ENCODE measurements around the gene SP6.

SP6 gene

DNA sequence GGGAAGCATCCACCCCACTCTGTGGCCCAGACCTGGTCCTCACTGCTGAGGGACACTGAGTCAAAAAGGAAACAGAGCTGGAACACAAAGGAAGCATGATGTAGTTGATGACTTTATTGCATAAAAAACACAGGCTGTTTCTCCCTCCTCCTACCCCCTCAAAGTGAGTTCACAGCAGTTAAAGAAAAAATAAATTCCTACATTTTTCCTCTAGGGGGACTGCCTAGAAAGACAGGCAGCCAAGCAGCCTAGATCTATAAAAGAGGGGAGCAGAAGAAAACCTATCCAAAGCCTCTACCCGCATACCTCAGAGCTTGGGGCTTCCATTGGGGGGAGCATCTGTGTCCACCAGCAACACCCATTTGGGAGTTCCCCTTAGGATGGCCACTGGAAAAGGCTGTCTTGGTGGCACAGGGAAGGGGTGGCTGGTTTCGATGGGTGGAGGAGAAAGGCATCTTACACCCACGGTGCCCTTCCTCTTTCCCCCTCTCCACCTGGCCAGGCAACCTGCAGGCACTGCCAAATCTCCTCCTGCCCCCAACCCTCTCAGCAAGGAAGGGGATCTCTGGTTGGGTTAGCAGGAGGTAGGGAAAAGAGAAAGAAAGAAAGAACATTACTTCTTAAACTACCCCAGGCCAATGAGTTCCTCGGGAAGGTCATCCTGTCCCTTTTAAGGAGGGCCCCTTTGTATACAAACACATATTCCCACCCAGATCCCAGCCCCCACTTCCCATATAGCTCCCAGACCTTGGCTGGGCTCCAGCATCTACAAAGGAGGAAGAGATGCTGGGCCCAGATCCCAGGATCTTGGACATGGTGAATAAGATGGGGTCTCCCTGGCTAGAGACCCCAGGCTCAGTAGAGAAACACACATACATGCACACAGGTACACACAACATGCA, 5.9 kb downstream of the SP6 start:
- no peak for ATAC-seq
- no peak for TF ChIP-seq PPARA (CRISPR knock-in tag; IDR thresholded peaks at IDR 0.05; ENCODE audit: borderline replicate concordance)
- TF ChIP-seq ESRRG (CRISPR knock-in tag; IDR thresholded peaks at IDR 0.05) = no peak
- no peak for TF ChIP-seq ZNF70 (CRISPR knock-in tag; IDR thresholded peaks at IDR 0.05)
- no peak for TF ChIP-seq ISL1 (CRISPR knock-in tag; IDR thresholded peaks at IDR 0.05)
- TF ChIP-seq TCF4 (CRISPR knock-in tag; IDR thresholded peaks at IDR 0.05; ENCODE audit: borderline replicate concordance) = no peak
- TF ChIP-seq CSDC2 (CRISPR knock-in tag; IDR thresholded peaks at IDR 0.05) = no peak
- no peak for TF ChIP-seq SNAI2 (CRISPR knock-in tag; IDR thresholded peaks at IDR 0.05)
- no peak for TF ChIP-seq ZFP3 (CRISPR knock-in tag; IDR thresholded peaks at IDR 0.05)
- no peak for TF ChIP-seq ZC3H10 (CRISPR knock-in tag; IDR thresholded peaks at IDR 0.05)
- TF ChIP-seq ZNF565 (CRISPR knock-in tag; conservative IDR thresholded peaks at IDR 0.05; ENCODE audit: low read depth) = no peak
- TF ChIP-seq, protein P1, sequence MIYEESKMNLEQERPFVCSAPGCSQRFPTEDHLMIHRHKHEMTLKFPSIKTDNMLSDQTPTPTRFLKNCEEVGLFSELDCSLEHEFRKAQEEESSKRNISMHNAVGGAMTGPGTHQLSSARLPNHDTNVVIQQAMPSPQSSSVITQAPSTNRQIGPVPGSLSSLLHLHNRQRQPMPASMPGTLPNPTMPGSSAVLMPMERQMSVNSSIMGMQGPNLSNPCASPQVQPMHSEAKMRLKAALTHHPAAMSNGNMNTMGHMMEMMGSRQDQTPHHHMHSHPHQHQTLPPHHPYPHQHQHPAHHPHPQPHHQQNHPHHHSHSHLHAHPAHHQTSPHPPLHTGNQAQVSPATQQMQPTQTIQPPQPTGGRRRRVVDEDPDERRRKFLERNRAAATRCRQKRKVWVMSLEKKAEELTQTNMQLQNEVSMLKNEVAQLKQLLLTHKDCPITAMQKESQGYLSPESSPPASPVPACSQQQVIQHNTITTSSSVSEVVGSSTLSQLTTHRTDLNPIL (CRISPR knock-in tag; IDR thresholded peaks at IDR 0.05; ENCODE audit: low read depth) = no peak

DNA sequence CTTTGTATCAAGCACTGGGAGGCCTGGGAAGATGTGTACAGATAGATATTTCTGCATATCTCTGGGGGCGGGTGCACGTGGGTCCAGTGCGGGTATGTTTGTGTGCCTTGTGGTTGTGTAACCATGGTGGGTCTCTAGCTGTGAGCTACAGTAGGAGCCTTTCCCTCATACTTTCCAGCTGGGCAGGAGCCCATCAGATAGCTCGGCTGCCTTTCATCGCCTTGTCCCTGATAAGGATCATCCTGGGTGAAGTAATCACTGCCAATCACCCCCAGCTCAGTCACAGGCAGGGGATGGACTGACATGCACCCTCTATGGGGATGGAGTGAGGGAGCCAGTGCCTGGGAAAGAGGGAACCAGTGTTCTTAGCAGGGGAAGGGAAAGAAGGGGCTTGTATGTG, 6.7 kb downstream of the SP6 start:
- TF ChIP-seq TOX (CRISPR knock-in tag; IDR thresholded peaks at IDR 0.05; ENCODE audit: borderline replicate concordance) (no peak), PPARA (CRISPR knock-in tag; IDR thresholded peaks at IDR 0.05; ENCODE audit: borderline replicate concordance) (no peak), SNAI2 (CRISPR knock-in tag; IDR thresholded peaks at IDR 0.05) (no peak), ZNF70 (CRISPR knock-in tag; IDR thresholded peaks at IDR 0.05) (no peak), ZFP30 (CRISPR knock-in tag; IDR thresholded peaks at IDR 0.05) (no peak), TCF4 (CRISPR knock-in tag; IDR thresholded peaks at IDR 0.05; ENCODE audit: borderline replicate concordance) (no peak), ZNF8 (CRISPR knock-in tag; IDR thresholded peaks at IDR 0.05) (no peak), ZFP3 (CRISPR knock-in tag; IDR thresholded peaks at IDR 0.05) (no peak)
- TF ChIP-seq, protein P2, sequence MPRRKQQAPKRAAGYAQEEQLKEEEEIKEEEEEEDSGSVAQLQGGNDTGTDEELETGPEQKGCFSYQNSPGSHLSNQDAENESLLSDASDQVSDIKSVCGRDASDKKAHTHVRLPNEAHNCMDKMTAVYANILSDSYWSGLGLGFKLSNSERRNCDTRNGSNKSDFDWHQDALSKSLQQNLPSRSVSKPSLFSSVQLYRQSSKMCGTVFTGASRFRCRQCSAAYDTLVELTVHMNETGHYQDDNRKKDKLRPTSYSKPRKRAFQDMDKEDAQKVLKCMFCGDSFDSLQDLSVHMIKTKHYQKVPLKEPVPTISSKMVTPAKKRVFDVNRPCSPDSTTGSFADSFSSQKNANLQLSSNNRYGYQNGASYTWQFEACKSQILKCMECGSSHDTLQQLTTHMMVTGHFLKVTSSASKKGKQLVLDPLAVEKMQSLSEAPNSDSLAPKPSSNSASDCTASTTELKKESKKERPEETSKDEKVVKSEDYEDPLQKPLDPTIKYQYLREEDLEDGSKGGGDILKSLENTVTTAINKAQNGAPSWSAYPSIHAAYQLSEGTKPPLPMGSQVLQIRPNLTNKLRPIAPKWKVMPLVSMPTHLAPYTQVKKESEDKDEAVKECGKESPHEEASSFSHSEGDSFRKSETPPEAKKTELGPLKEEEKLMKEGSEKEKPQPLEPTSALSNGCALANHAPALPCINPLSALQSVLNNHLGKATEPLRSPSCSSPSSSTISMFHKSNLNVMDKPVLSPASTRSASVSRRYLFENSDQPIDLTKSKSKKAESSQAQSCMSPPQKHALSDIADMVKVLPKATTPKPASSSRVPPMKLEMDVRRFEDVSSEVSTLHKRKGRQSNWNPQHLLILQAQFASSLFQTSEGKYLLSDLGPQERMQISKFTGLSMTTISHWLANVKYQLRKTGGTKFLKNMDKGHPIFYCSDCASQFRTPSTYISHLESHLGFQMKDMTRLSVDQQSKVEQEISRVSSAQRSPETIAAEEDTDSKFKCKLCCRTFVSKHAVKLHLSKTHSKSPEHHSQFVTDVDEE (CRISPR knock-in tag; IDR thresholded peaks at IDR 0.05) = no peak
- TF ChIP-seq, protein P3, sequence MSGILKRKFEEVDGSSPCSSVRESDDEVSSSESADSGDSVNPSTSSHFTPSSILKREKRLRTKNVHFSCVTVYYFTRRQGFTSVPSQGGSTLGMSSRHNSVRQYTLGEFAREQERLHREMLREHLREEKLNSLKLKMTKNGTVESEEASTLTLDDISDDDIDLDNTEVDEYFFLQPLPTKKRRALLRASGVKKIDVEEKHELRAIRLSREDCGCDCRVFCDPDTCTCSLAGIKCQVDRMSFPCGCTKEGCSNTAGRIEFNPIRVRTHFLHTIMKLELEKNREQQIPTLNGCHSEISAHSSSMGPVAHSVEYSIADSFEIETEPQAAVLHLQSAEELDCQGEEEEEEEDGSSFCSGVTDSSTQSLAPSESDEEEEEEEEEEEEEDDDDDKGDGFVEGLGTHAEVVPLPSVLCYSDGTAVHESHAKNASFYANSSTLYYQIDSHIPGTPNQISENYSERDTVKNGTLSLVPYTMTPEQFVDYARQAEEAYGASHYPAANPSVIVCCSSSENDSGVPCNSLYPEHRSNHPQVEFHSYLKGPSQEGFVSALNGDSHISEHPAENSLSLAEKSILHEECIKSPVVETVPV (CRISPR knock-in tag; IDR thresholded peaks at IDR 0.05) = no peak
- TF ChIP-seq, protein P1 (CRISPR knock-in tag; IDR thresholded peaks at IDR 0.05; ENCODE audit: low read depth) = no peak
- no peak for ATAC-seq

DNA sequence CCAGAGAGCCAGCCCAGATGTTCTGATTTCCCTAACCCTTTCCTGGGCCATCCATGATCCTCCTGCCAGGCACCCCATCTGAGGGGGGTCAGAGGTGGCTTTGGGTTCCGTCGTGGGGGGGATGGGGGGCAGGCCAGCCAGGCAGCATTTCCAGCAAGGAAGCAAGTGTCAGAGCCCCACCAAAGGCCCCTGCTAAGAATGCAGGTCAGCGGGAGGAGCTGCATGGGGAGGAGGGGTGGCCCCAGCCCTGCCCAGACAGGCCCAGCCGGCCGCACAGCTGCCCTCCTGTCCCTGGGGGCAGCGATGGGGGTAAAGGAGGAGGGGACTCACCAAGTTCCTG, 7.6 kb downstream of the SP6 start:
- ATAC-seq = no peak
- TF ChIP-seq ZNF565 (CRISPR knock-in tag; conservative IDR thresholded peaks at IDR 0.05; ENCODE audit: low read depth) (no peak), SNAI2 (CRISPR knock-in tag; IDR thresholded peaks at IDR 0.05) (no peak), ZFP3 (CRISPR knock-in tag; IDR thresholded peaks at IDR 0.05) (no peak), ESRRG (CRISPR knock-in tag; IDR thresholded peaks at IDR 0.05) (no peak), BACH2 (CRISPR knock-in tag; IDR thresholded peaks at IDR 0.05; ENCODE audit: borderline replicate concordance) (no peak), ARNTL (CRISPR knock-in tag; IDR thresholded peaks at IDR 0.05; ENCODE audit: borderline replicate concordance, low read depth) (no peak), ISL1 (CRISPR knock-in tag; IDR thresholded peaks at IDR 0.05) (no peak), GLIS3 (CRISPR knock-in tag; IDR thresholded peaks at IDR 0.05) (no peak), TCF4 (CRISPR knock-in tag; IDR thresholded peaks at IDR 0.05; ENCODE audit: borderline replicate concordance) (no peak), PPARA (CRISPR knock-in tag; IDR thresholded peaks at IDR 0.05; ENCODE audit: borderline replicate concordance) (no peak), OSR1 (CRISPR knock-in tag; IDR thresholded peaks at IDR 0.05) (no peak), CSDC2 (CRISPR knock-in tag; IDR thresholded peaks at IDR 0.05) (no peak), ZNF70 (CRISPR knock-in tag; IDR thresholded peaks at IDR 0.05) (no peak), ZFP30 (CRISPR knock-in tag; IDR thresholded peaks at IDR 0.05) (no peak)
- TF ChIP-seq, protein P1 (CRISPR knock-in tag; IDR thresholded peaks at IDR 0.05; ENCODE audit: low read depth) = no peak
- TF ChIP-seq, protein P4, sequence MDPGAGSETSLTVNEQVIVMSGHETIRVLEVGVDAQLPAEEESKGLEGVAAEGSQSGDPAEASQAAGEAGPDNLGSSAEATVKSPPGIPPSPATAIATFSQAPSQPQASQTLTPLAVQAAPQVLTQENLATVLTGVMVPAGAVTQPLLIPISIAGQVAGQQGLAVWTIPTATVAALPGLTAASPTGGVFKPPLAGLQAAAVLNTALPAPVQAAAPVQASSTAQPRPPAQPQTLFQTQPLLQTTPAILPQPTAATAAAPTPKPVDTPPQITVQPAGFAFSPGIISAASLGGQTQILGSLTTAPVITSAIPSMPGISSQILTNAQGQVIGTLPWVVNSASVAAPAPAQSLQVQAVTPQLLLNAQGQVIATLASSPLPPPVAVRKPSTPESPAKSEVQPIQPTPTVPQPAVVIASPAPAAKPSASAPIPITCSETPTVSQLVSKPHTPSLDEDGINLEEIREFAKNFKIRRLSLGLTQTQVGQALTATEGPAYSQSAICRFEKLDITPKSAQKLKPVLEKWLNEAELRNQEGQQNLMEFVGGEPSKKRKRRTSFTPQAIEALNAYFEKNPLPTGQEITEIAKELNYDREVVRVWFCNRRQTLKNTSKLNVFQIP (CRISPR knock-in tag; IDR thresholded peaks at IDR 0.05; ENCODE audit: borderline replicate concordance, low read depth) = no peak
- TF ChIP-seq, protein P2 (CRISPR knock-in tag; IDR thresholded peaks at IDR 0.05) = no peak
